T47D (cell line): ENCODE data around the gene REEP5.
"Not testable (repeated sequence)": the region's sequence is repeated elsewhere in the genome, so short reads cannot be mapped to it uniquely, and the experiment has no call there.

Experiments used
- DNase-seq, 2 experiments: peaks; one replicate each; pipeline versions ENCODE4 v3.0.0 to v3.0.0-alpha.2; 2011 to 2012; ENCODE audit warnings: low read depth in 1 of 2, low spot score in 1 of 2
- JUND ChIP-seq: IDR thresholded peaks from 2 replicates; pipeline ENCODE4 v1.6.1; 2012; ENCODE audit warnings: low read depth
- in situ Hi-C: cut with HindIII; loops from 2 replicates; pipeline ENCODE4 v1.10.0; 2016; ENCODE audit warnings: low sequenced_read_pairs, low pct_unique_long_range_greater_than_20kb

REEP5 gene

GRCh38 chr5:112865128-112865527 lies 56.9 kb downstream of the REEP5 start:
- no peak for TF ChIP-seq JUND
- DNase-seq = no peak
- in situ Hi-C loops = no loop called here

- TF ChIP-seq JUND = no peak
- in situ Hi-C loops = no loop called here
These were observed 58.5 kb downstream of the REEP5 start for GRCh38 chr5:112863549-112863948.

GRCh38 chr5:112862085-112862484 lies 59.9 kb downstream of the REEP5 start:
- no peak for TF ChIP-seq JUND
- in situ Hi-C loops = no loop called here
- no peak for DNase-seq

More at GRCh38 chr5:112863549-112863948, 58.5 kb downstream of the REEP5 start:
- DNase-seq = no peak

DNA sequence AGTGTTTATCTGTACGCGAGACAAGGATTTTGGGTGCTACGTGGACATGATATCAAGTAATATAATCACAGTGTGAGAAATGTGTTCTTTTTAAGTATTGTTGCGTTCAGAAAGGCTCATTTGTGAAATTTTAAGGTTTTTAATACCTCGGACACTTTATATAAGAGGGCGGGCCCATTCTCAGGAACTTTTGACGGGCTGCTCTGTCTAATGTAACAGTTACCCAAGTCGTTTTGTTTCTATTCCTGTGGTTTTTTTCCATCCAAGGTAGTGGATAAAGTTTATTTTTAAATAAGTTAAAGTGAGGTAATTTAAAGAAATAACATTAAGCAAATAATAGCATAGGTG lies 60.4 kb downstream of the REEP5 start:
- no peak for DNase-seq
- in situ Hi-C loops = no loop called here
- no peak for TF ChIP-seq JUND

DNA sequence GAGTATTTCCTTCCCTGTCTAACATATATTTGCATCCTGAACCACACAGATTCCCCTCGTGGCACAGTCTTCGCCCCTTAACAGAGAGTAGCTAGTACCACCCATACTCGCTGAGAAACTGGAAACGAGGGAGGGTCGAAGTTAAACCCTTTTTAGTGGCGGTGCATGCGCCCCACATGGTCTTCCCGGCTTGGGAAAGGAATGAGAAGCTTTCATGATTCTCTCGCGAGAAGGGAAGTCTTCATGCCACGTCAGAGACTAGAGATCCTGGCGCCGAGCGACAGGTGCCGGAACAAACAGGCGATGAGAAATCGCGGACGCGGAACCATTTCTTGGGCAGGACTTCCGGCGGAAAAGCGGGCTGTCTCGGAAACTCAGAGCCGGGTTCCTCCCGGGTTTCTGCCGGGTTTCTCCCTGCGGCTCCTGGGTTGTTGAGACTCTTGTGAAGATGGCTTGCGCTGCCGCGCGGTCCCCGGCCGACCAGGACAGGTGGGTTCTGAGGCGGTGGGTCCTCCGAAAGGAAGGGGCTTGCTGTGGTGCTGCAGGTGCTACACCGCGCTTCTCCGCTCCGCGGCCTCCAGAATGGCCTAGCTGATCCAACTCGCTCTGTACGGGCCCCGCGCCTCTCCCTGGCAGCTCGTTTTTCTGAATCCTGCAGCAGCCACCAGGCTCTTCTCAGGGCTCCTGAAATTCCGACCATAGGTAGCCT lies 60.9 kb downstream of the REEP5 start, which contains the start of gene SRP19:
TSS of gene SRP19 (plus strand) at position 359 of the 709 bp plus-strand sequence. CDS start at position 449, 90 bp downstream.
- TF ChIP-seq JUND = no peak
- in situ Hi-C loops = no loop called here
- DNase-seq = peak; percentile 93 to 98

DNA sequence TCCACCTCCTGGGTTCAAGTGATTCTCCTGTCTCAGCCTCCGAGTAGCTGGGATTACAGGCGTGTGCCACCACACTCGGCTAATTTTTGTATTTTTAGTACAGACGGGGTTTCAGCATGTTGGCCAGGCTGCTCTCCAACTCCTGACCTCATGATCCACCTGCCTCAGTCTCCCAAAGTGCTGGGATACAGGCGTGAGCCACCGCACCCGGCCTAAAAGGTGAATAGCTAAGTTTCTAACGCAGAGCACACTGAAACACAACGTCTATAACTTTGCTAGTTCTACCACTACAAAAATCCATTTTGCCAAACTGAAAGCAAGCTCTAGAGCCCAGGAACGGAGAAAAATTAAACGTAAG lies 61.5 kb downstream of the REEP5 start:
- DNase-seq, in situ Hi-C loops: not testable (repeated sequence)

DNA sequence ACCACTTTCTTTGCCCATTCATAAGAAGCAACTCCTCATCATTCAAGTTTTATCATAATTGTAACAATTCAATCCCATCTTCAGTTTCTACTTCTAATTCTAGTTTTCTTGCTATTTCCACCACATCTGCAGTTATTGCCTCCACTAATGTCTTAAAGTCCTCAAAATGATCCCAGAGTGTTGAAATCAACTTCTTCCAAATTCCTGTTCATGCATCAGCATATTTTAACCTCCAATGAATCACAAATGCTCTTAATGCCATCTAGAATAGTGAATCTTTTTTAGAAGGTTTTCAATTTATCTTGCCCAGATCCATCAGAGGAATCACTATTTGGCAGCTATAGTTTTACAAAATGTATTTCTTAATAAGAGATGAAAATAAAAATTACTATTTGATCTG lies 64.2 kb downstream of the REEP5 start:
- no peak for TF ChIP-seq JUND
- in situ Hi-C loops = no loop called here
- no peak for DNase-seq

- in situ Hi-C loops = no loop called here
- no peak for DNase-seq
- no peak for TF ChIP-seq JUND
These were observed 67.4 kb downstream of the REEP5 start for GRCh38 chr5:112854651-112855050.

- in situ Hi-C loops = no loop called here
- DNase-seq = no peak
- TF ChIP-seq JUND = no peak
These were observed 72.1 kb downstream of the REEP5 start for GRCh38 chr5:112849912-112850311.

DNA sequence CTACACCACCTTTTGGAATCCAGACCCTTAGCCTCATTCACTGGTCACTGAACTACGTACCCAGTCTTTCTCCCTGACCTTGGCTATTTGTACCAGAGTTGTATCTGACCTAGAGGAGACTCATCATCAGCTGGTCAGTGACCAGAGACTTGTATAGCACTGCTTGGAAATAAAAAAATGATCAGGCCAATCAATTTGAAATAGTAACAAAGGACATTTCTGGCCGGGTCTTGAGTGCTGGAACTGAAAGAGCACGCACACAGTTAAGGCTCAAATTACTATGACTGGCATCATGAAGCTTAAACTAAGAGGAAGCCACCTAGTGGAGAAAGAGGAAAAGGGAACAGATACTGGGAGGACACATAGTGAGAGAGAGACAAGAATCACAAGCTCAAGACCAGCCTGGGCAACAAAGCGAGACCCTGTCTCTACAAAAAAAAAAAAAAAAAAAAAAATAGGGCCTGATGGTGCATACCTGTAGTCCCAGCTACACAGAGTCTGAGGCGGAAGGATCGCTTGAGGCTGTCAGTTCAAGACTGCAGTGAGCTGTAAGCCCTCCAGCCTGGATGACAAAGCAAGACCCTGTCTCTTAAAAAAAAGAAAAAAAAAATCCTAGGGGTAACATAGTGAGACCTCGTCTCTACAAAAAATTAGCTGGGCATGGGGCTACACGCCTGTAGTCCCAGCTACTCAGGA lies 73.8 kb downstream of the REEP5 start:
- TF ChIP-seq JUND = no peak
- in situ Hi-C loops = no loop called here
- DNase-seq = peak; percentile 20 to 83

GRCh38 chr5:112847306-112847705 lies 74.7 kb downstream of the REEP5 start:
- DNase-seq = no peak
- in situ Hi-C loops = no loop called here
- no peak for TF ChIP-seq JUND

DNA sequence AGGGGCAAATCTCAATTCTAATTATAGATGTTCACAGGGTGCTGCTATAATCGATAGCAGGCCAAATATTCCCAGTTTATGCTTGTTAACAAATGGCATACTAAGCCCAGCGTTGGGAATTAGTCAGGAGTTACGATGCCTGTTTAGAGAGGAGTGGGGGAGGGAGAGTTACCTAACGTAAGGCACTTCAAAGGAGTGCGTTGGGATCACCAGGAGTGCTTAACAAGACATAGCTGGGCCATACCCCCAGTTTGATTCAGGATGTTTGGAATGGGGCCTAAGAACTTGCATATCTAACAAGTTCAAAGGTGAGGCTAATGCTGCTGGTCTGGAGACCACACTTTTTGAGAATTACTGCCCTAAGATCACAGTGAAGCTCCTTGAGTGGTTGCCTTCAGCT lies 75.5 kb downstream of the REEP5 start:
- no peak for DNase-seq
- in situ Hi-C loops = no loop called here
- TF ChIP-seq JUND = no peak

GRCh38 chr5:112844489-112844888 lies 77.5 kb downstream of the REEP5 start:
- TF ChIP-seq JUND = no peak
- in situ Hi-C loops = no loop called here
- DNase-seq = no peak
